A172 (cell line): ENCODE data around the gene ATXN7L1. TPM values are rescaled to one million over a fixed set of nuclear protein-coding genes. Genes with fewer than 3 reads are reported as not detected.
A peak's percentile ranks its signal among the peaks of the same experiment; 100 is the strongest.

Source experiments
- DNase-seq: peaks from one replicate; pipeline ENCODE4 v3.0.0-alpha.2; 2015; ENCODE audit warnings: low spot score
- total RNA-seq: library from RNA; depleted of rRNA; stranded (reverse); fragments of >200 nt; shearing (Covaris generic); gene quantifications from 2 replicates; pipeline ENCODE4 v1.2.3, GENCODE V29; 2014

The ATXN7L1 gene
- total RNA-seq, 1 experiment from 2014 or later, result 1.6 TPM

DNA sequence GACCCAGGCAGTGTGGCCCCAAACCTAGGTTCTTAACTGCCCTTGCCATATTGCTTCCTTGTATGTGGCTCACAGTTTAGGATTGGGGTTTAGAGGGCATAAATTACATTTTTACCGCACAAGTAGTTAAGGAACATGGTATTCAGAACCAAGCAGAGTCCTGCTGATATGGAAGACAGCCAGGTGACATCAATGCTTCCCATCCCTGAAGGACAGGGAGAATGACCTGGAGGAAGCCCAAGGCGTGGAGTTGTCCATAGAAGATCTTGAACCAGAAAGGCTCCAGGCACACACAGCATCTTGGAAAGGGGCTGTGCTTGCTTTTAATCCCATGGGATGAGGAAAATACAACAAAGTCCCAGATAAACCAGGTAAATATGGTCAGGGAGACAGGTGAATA lies 48.3 kb downstream of the ATXN7L1 start:
- no peak for DNase-seq

DNA sequence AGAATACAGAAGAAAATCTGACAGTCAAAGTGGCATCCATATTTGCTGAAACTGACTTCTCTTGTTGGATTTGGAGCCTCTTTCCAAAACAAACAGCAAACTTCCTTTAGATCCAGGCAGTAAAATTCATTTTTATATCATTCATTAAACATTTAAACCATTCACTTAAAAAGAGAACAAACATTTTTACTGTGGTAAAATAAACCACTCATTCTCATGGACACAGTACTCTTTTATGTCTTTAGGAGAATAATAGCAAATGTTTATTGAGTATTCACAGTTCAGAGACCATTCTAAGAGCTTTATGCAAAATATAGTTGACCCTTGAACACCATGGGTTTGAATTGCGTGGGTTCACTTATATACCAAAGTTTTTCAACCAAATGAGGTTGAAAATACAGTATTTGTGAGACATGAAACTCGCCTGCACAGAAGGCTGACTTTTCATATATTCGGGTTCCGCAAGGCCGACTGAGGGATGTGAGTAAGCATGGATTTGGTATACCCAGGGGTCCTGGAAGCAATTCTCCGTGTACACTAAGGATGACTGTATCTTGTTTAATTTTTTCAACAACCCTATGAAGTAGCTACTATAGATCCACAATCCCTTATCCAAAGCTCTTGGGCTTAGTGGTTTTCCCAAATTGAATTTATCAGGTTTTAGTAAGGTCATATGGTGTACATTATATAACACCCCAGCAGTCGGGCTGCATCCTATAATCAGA lies 49.1 kb downstream of the ATXN7L1 start:
- no peak for DNase-seq

DNA sequence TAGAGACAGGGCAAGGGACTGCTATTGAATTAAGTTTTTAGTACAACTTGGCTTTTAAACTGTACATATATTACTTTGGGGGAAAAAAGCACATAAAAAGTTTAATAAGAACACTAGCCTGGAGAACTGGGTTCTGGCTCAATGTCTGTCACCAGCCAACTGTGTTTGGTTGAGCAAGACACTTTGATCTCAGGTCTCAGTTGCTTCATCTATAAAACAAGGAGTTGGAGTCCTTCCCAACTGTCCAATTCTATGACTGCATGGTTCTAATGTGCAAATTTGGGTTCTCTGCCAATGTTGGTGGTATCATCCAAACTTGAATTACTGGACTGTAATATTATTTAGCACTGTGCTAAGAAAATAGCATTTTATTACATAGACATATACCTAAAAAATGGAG lies 50.3 kb downstream of the ATXN7L1 start:
- DNase-seq, result no peak

DNA sequence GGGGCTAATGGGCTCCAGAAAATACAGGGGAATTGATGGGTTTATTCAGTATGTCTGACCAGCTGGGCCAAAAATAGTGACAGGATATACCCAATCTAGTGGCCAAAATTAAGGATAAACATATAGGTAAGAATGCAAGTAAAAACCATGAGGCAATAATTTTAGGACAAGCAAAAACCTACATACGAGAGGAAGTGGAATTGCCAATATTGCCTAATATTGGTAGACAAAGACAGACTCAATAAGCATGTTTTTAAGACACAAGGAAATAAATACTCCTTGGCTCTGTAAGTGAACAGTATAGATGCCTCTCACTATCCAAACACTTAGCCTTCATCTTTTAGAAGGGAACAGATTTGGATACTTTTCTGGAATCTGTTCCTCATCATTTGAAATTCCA lies 51.0 kb downstream of the ATXN7L1 start:
- no peak for DNase-seq

DNA sequence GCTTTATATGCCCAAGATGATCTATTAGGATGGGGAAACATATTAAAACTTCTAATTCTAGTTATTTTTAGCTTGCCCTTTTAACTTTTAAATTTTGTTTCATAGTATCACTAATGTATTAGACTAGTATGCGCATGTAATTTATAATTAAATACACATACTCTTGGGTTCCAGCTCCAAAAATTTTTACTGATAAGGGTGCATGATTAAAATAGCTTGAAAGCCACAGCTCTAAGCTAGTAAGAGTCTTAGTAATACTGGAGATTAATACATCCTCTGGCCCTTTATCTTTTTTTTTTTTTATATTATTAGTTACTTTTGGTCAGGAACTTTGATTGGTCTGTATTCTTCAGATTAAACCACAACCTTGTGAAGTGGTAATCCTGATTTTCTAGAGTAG lies 53.6 kb downstream of the ATXN7L1 start:
- no peak for DNase-seq

DNA sequence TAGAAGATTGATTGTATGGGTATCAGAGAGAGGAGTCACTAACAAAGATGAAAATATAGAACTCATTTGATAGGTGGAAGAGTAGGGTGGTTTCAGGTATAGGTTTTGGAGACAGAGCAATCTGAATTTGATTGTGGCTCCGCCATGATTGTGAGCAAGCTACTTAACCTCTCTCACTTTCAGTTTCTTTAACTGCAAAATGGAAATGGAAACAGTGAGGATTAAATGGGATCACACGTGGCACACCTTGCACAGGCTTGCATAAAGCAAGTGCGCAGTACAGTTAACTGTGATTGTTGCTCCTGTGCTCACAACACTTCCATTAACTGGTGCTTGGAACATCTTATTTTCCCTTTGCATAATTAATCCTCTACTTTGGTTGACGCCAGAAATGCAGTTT lies 54.9 kb downstream of the ATXN7L1 start:
- DNase-seq, result no peak

DNA sequence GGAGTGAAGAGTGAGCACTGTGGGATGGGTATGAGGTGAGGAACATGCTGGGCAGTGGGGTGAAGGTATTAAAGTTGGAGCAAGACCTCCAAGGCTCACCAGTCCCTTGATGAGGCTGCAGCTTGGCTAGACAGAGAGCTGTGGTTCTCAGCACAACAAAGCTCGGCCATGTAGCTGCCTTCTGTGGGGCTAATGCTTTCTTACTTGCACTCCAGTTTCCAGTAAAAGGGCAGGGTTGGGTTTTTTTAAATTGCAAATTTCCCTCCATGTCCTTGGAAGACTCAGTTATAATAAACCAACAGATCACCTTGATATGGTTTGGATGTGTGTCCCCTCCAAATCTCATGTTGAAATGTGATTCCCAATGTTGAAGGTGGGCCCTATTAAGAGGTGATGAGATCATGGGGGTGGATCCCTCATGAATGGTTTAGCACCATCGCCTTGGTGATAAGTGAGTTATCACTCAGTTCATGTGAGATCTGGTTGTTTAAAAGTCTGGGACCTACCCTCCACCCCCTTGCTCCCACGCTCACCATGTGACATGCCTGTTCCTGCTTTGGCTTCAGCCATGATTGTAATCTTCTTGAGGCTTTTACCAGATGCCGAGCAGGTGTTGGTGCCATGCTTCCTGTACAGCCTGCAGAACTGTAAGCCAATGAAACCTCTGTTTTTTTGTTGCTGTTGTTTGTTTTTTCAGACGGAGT lies 55.9 kb downstream of the ATXN7L1 start:
- DNase-seq, result no peak

DNA sequence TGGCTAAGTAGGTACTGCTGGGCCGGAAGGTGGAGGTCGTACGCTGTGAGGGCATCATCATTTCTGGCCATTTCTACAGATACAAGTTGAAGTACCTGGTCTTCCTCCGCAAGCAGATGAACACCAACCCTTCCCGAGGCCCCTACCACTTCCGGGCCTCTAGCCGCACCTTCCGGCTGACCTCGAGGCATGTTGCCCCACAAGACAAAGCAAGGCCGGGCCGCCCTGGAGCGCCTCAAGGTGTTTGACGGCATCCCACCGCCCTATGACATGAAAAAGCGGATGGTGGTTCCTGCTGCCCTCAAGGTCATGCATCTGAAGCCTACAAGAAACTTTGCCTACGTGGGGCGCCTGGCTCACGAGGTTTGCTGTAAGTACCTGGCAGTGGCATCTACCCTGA lies 56.8 kb downstream of the ATXN7L1 start:
- no peak for DNase-seq

DNA sequence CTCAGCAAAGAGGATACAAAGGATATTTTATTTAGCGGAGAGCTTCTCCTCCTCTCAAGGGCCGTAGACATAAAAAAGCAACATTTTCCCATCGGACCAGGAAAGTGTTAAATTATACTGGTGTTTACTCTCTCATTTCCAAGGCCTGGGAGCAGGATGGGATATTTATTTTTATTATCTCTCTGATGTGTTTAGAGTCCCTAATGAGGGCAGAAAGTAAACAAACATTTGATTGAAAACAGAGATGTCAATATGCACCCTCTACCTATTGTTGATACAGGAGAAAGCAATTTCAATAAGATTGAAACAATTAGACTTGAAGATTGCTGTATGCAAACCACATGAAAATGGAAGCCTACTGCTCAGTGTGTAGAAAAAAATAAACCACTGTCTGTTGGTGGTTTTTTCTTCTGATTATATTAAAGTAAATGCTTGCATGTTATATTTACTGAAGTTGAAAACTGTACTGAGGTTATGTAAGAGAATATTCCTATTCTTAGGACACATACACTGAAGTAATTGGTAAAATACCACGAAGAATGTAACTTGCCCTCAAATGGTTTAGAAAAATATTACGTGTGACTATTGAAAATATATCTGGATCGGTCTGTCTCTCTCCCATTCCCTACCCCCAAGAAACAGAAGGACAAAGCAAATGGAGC lies 59.3 kb downstream of the ATXN7L1 start:
- no peak for DNase-seq

DNA sequence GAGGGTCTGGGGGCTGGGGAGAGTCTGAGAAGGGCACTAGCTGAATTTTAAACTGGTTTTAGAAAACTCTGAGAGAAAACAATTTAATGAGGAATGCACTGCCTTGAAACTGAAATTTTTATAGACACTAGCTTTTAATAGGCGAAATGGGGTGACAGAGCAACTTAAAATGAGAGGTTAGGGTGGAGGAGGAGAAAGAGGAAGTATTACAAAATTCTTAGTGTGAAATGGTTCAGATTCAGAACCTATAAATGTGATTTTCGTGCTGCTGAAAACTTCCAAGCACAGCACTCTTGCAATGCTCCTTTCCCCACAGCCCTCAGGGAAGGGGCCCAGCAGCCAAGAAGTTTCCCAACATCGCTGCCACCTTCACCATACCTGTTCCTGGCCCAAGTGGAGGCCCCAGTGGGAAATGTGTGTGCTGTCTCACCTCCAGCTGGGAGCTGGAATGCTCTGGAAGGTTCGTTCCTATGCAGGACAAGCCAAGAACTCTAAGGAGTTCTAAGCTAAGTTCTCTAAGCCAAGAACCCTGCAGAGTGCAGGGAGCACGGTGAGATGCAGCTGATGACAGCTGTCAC lies 60.0 kb downstream of the ATXN7L1 start:
- no peak for DNase-seq

DNA sequence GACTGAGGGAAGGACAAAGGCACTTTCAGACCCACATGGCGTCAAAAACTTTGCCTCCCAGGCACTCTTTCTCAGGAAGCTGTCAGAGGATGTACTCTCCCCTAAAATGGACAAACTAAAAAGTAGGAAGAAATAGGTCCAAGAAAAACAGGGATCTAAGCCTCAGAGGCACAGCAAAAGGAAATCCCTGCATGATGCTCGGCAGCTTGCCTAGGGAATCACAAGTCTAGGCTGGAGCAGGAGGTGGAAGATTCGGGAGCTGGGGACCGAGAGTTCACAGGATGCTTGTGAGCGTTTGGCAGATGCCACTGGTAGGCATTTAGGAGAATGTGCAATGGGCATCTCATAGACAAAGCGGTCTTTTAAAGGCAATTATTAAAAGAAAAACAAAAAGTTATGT lies 60.8 kb downstream of the ATXN7L1 start:
- DNase-seq, result no peak

DNA sequence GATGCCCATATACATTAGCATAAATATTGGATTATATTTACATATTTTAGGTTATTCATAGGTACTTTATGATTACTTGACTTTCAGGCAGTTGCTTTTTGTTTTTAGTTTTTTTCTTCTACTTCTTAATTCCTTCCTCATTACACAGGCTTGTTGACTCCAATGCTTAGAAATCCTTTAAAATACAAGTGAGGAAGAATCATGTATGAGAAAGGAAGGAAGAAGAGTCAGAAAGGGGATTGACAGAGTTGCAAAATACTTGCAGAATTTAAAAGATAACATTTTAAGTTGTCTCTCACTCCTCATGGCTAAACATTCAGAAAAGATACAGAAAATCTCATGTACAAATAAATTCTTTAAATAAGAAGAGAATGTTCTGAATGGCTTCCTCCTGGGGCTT lies 61.9 kb downstream of the ATXN7L1 start:
- DNase-seq, result no peak

DNA sequence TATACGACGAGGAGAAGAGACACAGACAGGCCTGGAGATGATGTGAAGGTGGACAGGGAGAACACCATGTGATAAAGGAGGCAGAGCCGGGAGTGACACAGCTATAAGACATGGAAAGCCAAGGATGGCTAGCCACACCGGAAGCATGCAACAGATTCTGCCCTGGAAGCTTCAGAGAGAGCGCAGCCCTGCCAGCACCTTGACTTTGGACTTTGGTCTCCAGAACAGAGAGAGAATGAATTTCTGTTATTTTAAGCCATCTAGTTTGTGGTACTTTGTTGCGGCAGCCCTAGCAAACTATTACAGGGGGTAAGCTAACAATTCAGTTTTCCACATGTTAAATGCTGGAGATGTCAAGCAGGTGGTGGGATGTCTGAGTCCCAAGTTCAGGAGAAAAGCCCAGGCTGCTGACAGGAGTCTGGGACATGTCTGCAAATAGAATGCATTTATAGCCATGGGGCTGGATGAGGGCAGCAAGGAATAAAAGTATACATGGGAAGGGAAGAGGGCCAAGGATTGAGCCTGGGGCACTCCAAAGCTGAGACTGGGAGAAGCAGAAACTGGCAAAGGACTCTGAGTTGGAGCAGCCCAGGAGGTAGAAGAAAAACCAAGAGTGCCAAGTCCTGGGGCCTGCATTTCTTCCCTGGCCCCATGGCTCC lies 65.1 kb downstream of the ATXN7L1 start:
- no peak for DNase-seq

DNA sequence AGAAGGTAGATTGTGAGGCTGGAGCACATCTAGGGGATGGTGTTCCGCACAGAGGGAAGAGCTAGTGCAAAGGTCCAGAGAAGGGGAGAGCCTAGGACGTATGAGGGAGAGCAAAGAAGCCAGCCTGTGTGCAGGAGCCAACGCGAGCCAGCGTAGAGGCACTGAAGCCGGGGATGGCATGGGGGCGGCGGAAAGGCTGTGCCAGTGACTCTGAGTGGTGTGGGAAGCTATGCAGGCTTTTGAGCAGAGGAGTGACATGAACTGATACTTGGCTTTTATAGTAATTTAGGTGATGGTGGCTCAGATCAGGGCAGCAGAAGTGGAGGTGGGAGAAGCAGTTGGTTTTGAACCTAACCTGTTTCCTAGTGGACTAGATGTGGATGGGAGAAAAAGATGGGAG lies 65.8 kb downstream of the ATXN7L1 start:
- no peak for DNase-seq

DNA sequence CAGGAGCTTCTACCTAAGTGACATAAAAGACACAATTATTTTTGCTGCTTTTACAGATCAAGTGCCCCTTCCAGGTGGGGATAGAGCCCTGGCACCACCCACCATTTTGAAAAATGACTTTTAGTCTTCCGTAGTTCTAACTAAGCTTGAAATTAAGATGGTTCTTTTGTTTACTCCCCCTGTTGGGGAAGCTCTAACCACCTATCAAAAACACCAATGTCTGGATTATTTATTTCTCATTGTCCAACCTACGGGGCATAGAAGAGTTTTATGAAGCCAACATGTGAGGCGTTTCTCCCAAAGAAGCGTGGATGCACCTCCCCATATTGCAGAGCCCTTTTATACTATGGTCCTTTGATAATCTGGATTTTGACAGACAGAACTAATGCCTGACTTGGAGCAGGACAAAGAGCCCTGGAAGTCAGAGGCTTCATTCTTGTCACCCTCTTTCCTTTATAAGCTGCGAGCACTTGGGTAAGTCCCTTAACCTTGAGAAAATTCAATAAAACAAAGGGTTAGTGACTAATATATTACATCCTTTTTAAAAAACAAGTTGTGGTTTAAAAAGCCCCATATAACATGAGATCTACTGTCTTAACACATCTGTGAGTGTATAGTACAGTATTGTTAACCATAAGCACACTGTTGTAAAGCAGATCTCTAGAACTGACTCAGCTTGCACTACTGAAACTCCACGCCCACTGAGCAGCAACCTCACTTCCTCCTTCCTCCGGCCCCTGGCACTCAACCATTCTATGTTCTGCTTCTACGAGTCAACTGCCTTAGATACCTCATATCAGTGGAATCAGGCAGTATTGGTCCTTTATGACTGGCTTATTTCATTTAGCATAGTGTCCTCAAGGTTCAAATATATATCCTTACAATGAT lies 67.5 kb downstream of the ATXN7L1 start:
- DNase-seq, result peak; percentile 62

DNA sequence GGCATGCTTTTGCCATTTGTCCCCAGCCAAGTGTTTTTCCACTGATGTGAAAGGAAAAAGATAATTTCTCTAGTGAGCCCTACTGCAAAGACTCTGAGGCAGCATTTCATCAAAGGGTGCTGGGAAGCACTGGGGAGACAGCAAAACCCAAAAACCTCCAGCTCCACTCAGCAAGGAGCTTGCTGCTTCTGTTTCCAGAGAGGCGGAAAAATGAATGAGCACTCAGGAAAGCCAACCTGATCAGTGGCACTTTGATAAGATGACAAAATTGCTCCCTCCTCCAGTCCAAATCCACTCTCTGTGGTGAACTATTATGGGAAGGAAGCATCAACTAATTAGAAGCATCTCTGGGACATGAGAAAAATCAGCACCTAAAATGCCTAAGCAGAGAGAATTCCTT lies 68.2 kb downstream of the ATXN7L1 start:
- no peak for DNase-seq

DNA sequence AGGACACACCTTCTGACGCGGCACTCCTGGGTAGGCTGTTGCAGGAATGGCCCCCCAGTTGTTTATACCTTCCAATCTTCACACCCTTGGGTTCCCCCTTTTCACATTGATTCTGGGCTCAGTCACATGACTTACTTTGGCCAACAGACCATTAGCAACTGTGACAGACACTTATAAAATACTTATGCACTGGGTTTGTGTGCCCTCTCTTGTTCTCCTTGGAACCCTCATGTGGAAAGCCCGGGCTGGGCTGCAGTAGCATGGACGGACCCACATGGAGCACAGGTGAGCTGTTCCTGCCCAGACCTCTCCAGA lies 69.0 kb downstream of the ATXN7L1 start:
- no peak for DNase-seq

DNA sequence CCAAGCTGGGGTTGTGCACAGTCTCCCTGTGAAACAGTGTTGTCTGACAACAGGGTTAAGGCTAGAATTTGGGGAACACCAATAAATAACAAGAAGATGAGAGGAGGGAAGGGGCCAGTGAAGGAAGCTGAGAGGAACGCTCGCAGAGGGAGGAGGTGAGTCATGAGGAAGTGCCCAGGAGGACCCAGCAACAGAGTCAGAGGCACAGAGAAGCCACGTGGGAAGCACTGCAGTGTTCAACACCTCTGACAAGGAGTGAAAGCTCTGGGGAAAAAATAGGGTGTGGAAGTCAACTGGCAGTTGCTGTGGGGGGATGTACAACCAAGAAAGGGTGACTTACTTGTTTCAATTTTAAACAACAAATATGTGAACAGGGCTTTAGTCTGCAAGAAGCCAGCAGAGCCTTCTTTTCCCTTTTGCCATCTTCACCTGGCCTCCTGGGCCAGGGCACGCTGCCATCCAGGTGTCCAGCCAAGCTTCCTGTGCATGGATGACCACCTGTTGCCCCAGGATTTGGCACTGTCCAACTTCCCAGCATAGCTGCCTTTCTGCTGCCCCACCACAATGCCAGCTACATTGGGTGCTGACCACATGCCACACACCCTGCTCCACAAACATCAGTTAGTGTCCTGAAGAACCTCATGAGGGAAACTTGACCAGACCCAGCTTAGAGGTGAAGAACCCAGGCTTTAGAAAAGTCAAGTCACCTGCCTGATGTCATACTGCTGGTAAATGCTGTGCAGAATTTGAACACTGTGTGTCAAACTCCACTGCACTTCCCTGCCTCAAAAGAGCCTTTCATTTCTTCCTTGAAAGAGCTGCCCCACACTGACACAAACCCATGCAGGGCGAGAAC lies 69.6 kb downstream of the ATXN7L1 start:
- peak; percentile 79 for DNase-seq

DNA sequence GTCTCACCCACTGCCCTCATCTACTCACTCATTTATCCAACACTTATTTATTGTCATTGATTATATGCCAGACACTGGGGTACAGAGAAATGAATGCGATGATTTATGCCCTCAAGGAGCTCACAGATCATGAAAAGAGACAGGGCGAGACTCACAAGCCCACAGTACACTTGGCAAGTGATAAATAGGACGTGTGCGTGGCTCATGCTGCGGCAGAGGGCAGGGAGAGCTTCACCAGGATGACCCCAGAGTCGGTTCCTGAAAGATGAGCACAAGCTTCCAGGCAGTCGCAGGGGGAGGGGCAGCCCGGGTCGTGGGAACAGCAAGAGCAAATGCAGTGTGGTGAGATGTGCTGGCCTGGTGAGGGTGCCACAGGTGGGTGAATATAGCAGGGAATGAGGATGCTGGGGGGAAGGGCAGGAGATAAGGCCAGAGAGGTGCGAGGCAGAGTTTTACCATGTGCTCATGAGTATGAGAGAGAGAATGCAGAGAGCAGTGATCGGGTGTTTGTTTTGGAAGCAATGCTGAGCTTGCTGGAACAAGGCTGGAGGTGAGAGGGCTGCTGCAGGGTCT lies 70.9 kb downstream of the ATXN7L1 start:
- DNase-seq, result peak; percentile 29

DNA sequence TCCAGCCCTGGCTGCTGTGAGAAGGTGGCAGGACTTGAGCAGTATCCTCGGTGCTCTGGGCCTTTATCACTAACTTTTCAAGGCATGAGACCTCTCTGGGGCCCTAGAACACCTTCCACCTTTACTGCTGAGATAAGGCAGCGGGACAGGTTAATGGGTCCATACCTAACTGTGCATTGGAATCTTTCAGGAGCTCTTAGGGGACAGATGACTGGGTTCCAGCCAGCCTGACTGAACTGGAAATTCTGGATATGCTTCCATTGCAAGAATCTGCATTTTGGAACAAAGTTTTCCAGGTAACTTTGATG lies 73.0 kb downstream of the ATXN7L1 start:
- DNase-seq, result no peak
